ENCODE results near the gene XKR7.

- TF ChIP-seq CTCF (IDR thresholded peaks at IDR 0.05; ENCODE audit: insufficient read depth, low read depth, low read length) (no peak), EZH2 (IDR thresholded peaks at IDR 0.05; ENCODE audit: insufficient read depth, low read length) (no peak)
Observed at GRCh38 chr20:31930779-31931178, 37.2 kb upstream of the XKR7 start.
